Right ventricle myocardium inferior (tissue), 1 donor: ENCODE data around the gene MUC21. TPM values are rescaled to one million over a fixed set of nuclear protein-coding genes. Genes with fewer than 3 reads are reported as not detected.

Experiments
- ATAC-seq: fragments of 200-7000 bp; cut with Tn5 transposase; one replicate; pipeline ENCODE4 v1.9.1; 2020; ENCODE audit warnings: mild to moderate bottlenecking, moderate library complexity
- DNase-seq: peaks from one replicate; pipeline ENCODE4 v3.0.0; 2021; ENCODE audit errors: missing footprints
- intact Hi-C: fragments of 100-400 bp; cut with DNase I; formaldehyde crosslinking; loops from one replicate; pipeline ENCODE4 v1.11.0; 2022
- long read RNA-seq: library from polyadenylated mRNA; unstranded; transcript quantifications from one replicate; pipeline ENCODE4 v2.0.0, GENCODE V29; 2021
- total RNA-seq: library from RNA; stranded (reverse); fragmentation: NEBNext Ultra II Directional; extraction: Animal tissue kit (Norgen Biotek cat#: 25700); gene quantifications from one replicate; pipeline ENCODE4 v1.2.1, GENCODE V29; 2021
- donor health status: DM: no; HTN: yes; CAD: no; lungs with severe emphysema.

MUC21 gene
- not detected for total RNA-seq
- long read RNA-seq = 0 reads

DNA sequence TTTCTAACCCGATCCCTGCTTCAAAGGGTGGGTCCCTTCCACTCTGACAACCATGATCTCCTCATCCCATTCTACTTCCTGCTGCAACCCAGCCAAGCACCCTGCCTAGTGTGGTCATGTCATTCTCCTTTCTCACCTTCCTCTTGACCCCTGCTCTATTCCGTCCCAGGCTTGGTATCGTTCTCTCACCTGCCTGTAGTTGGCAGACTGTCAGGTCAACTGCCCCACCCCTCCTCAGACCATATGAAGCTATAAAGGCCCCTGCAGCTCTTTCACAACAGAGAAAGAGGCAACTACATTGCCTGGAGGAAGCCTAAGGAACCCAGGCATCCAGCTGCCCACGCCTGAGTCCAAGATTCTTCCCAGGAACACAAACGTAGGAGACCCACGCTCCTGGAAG lies at the start of gene MUC21:
TSS of gene MUC21 (plus strand) at position 280 of the 400 bp plus-strand sequence. CDS start 241 bp downstream, outside the sequence.
- ATAC-seq (no peak), DNase-seq (no peak)
- intact Hi-C loops = no loop called here

DNA sequence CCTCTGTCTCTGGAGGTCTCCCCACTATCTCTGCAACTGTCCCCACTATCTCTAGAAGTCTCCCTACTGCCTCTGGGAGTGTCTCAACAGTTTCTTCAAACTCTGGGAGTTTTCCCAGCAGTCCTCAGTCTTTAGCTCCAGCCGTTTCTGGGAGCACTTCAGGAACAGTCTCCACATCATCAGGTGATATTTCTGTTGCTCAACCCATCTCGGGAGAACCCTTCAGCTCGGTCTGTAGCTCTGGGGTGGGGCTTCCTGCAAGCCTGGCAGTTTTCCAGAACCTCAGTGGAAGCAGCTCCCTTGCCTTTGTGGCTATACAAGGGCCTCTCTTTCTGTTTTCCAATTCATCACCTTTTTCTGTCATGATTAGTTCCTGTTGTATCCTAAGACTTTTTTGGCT lies 48.5 kb upstream of the MUC21 start:
- intact Hi-C loops = no loop called here
- no peak for ATAC-seq
- no peak for DNase-seq

DNA sequence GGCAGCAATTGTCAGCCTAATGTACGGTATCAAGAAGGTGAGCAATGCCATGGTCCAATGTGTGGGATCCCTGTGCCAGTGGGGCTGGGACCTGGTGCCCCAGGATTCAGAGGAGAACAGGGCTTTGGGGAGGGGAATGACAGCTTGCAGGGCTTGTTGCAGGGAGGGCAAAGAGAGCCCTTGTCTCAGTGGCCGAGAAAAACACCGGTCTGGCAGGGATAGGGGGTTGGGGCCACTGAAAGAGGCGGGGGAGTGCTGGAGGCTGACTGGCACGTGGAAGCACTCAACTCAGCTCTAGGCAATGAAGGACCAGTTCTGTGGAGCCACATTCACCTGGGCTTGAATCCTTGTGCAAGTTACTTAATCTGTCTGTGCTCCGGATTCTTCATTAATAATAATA lies 46.3 kb upstream of the MUC21 start:
- ATAC-seq (no peak), DNase-seq (no peak)
- intact Hi-C loops = no loop called here

DNA sequence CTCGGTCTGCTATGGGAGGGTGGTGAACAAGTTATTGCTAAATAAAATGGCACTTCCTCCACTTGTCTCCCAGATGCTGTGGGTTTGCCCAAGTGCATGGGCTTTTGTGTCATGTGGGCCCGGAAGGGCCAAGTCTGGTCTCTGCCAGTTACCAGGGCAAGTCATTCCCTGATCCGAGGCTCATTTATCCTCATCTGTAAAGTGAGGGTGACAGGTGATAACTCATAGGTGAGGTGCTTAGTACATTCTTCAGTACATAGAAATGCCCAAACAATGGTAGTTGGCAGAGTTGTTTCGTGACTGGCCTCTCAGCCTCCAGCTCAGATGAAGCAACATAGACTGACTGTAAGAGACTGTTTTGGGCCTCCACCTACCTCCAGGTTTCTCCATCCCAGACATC lies 44.8 kb upstream of the MUC21 start:
- no peak for ATAC-seq
- intact Hi-C loops = no loop called here
- DNase-seq = no peak

DNA sequence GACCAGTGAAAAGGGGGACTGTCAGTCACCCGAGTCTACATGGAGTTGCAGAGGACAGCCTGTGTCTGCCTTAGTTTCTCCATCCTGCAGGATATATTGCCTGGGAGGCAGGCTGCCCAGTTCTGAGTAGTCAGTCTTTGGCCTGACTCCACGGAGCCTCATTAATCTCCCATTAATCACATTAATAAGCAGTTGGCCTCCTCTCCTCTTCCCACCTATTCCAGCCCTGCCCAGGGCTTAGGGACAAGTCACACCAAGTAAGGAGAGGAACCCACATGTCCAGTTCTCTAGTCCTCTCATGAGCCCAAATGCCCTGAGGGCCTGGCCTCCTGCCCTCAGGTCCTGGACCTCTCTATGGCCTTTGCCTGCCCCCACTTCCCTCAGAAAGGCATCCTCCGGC lies 44.0 kb upstream of the MUC21 start:
- ATAC-seq (no peak), DNase-seq (no peak)
- intact Hi-C loops = no loop called here

DNA sequence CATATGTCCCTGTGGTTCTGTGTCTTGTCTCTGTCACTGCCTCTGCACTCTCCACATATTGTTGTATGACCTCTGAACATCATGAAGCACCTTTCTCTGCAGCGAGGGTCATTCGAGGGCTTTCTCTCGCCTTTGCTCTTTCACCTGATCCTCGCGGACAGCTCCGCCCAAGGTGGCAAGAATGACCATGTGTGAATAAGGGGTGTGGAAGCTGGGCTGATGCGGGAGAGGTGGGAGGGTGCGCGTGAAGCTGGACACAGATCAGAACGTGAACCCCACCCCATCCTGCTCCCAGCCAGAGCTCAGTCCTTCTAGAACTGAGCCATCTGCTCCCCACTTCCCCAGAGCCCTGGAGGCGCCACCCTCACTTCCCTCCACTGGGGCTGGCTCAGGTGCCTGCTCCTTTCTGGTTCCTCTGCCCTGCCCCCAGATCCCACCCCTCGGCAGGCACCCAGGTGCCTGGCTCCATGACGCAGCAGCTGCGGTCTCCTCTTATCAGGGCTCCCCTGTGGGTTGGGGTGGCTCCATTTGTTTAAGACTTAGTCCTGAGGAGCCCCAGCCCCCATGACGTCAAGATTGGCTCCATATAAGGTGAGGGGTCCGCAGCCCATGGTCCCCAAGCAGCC lies 43.0 kb upstream of the MUC21 start, which contains the start of gene MUCL3:
TSS of gene MUCL3 (plus strand) at position 613 of the 626 bp plus-strand sequence. CDS start 27 bp downstream, outside the sequence.
- ATAC-seq = no peak
- DNase-seq = no peak
- intact Hi-C loops = loop anchor here (5.0 kb wide), 1 partner anchor 102 kb away; no protein-coding TSS in a partner anchor

DNA sequence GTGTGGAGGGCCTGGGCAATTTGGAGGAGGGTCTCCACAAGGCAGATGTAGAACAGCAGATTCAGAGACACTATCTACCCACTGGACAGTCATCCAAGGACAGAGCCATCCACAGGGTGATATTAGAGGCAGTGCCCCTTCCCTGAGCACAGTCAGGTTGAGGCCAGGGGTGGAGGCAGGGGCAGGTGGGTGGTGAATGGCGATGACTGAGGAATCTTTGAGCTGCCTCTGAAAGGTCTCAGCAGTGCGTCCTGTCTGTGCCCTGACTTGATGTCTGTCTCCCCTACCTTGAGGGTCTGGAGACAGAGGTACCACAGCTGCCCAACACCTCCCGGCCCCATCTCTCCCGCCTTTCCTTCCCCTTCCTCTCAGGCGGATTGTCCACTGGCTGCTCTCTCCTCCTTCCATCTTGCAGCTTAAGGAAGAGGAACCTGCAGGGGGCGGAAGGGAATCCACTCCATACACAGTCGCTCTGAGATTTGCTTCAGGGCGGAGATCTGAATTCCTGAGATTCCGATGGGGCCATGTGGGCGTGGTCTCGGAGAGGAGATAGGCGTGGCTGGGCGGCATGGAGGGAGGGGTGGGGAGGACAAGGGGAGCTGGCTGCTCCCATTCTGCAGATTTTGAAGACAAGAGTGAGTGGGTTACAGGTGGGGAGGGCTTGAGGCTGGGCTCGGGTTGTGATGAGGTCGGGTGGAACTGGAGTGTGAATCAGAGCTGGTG lies 41.0 kb upstream of the MUC21 start:
- intact Hi-C loops = loop anchor here (5.0 kb wide), 1 partner anchor 100 kb away; no protein-coding TSS in a partner anchor
- ATAC-seq = peak; percentile 79
- DNase-seq = peak; percentile 85

DNA sequence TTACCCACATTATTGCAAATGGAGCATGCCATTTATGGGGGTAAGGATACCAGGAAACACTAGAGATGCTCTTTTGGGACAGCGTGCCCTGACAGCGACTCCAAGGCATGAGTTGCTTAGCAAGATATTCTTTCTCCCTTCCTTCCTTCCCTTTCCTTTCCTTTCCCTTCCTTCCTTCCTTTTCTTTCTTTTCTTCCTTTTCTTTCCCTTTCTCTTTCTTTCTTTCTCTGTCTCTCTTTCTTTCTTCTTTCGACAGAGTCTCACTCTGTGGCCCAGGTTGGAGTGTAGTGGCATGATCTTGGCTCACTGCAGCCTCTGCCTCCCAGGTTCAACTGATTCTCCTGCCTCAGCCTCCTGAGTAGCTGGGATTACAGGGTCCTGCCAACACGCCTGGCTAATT lies 39.5 kb upstream of the MUC21 start:
- DNase-seq = no peak
- ATAC-seq = no peak
- intact Hi-C loops = loop anchor here (5.0 kb wide), 1 partner anchor 98 kb away; no protein-coding TSS in a partner anchor

DNA sequence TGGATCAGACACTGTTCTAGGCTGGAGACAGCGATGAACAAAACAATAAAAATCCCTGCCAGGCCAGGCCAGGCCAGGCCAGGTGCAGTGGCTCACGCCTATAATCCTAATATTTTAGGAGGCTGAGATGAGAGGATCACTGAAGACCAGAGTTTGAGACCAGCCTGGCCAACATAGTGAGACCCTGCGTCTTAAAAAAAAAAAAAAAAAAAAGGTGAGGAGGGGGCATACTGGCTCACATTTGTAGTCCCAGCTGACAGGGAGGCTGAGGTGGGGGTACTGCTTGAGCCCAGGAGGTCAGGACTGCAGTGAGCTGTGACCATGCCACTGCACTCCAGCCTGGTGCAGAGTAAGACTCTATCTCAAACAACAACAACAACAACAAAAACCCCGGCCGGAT lies 38.2 kb upstream of the MUC21 start:
- intact Hi-C loops = no loop called here
- no peak for ATAC-seq
- DNase-seq = no peak

DNA sequence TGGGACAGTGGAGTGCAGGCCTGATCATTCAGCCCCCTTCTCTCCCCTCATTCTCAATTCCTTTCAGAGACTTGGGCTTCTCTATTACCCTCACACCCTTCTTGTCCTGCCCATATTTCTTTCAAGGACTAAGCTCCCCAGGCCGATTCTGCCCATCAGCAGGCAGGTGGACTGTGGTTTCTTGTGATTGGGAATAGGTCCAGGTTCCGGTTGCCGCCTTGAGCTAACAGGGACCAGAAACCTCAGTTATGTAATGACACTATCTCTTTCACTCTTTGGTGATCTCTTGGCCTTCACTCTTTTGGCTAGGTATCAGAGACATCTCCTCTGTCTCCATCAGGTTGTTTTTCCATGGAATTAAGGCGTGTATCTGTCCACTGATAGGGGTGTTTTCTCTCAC lies 36.3 kb upstream of the MUC21 start:
- intact Hi-C loops = no loop called here
- ATAC-seq (no peak), DNase-seq (no peak)

DNA sequence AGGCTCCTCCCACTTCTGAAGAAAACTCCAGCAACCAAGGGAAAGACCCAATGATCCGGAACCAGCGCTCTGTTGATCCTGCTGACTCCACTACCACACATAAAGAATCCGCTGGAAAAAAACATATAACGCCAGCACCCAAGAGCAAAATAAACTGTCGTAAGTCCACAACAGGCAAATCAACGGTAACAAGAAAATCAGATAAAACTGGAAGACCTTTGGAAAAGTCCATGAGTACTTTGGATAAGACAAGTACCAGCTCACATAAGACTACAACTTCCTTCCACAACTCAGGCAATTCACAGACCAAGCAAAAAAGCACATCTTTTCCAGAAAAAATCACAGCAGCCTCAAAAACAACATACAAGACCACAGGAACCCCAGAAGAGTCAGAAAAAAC lies 34.7 kb upstream of the MUC21 start:
- intact Hi-C loops = no loop called here
- DNase-seq (no peak), ATAC-seq (no peak)

DNA sequence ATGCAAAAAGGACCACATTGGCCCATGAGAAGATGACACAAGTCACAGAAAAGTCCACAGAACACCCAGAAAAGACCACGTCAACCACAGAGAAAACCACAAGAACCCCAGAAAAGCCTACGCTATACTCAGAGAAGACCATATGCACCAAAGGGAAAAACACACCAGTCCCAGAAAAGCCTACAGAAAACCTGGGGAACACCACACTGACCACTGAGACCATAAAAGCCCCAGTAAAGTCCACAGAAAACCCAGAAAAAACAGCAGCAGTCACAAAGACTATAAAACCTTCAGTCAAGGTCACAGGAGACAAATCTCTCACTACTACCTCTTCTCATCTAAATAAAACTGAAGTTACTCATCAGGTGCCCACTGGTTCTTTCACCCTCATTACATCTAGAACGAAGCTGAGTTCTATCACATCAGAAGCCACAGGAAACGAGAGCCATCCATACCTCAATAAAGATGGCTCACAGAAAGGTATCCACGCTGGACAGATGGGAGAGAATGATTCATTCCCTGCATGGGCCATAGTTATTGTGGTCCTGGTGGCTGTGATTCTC lies 31.5 kb upstream of the MUC21 start:
- intact Hi-C loops = no loop called here
- DNase-seq = no peak

DNA sequence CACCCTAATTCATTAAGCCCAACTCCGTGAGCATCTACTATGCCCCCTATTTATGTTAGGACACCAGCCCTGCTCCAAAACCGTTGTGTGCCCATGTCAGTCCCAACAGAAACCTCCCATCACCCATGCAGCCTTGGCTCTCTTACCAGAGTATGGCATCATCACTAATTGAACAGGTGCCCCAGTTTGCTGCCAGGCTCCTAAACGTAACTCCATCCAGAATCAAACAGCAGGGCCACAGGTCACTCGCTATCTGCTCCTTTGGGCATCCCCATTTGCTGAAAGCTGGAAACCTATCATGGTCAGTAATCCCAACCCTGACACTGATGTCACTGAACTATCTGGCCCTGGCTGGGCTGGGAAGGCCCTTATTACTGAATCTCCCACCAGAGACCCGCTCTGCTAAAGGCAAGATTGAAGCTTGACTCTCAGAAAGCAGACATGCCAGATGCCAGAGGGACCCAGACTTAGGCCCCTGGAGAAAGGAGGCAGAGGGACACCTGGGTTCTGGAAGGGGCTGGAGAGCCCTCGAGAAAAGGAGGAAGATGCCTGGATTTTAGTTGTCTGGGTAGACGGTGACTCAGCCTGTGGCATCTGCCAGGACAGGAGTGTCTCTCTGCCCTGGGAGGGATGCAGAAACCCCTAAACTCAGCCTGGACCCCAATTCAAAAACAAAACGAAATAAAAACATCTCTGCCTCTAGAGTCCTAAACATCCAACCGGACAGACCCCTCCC lies 28.7 kb upstream of the MUC21 start:
- DNase-seq (no peak), ATAC-seq (no peak)
- intact Hi-C loops = no loop called here

More for the DNA sequence above, 31.5 kb upstream of the MUC21 start:
- no peak for ATAC-seq

DNA sequence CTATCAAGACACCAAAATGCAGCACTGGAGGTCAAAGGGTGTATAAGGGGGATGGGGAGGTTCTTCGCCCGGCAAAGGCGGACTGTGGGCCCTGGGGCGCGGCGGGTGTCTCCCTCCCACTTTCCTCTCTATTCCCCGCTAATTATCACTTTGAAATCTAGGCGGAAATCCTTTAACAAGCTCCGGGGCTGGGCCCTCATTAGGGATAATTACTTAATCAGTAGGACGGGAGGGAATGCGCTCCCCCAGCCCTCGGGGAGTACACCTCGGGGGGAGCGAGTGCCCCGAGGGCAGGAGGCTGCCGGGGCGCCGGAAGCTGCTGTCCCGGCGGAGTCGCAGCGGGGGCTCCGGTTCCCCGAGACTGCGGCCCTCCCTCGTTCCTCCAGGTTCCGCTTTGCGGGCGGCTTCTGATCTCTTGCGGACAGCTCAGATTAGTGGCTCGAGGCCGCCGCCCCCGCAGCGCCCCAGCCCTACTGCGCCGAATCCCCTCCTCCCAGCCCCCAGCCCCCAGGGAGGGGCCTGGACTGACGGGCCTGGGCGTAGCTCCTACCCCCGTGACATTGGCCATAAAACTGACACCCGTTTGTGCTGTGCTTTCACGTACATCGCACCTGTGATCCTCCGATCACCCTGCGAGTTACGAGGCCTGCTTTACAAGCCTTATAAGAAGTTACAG lies 28.0 kb upstream of the MUC21 start:
- DNase-seq (peak; percentile 82), ATAC-seq (peak; percentile 89)
- intact Hi-C loops = no loop called here

DNA sequence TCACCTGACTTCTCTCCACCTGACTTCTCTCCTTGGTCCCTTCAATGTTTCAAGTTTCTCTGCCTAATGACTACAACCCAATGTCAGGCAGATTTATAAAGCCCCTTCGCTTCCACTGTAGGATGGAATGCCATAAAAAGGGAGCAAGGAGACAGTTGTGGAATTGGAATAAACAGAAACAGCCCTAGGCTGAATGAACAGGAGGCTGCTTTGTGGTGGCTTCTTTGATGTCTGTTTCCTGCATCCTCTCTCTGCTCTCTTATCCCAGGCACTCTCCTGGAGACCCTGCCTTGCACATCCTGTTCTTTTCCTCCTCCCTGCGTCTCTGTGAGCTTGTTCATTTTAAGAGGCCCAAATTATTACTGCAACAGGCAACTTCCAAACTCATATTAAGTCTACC lies 25.8 kb upstream of the MUC21 start:
- no peak for DNase-seq
- ATAC-seq = no peak
- intact Hi-C loops = no loop called here

DNA sequence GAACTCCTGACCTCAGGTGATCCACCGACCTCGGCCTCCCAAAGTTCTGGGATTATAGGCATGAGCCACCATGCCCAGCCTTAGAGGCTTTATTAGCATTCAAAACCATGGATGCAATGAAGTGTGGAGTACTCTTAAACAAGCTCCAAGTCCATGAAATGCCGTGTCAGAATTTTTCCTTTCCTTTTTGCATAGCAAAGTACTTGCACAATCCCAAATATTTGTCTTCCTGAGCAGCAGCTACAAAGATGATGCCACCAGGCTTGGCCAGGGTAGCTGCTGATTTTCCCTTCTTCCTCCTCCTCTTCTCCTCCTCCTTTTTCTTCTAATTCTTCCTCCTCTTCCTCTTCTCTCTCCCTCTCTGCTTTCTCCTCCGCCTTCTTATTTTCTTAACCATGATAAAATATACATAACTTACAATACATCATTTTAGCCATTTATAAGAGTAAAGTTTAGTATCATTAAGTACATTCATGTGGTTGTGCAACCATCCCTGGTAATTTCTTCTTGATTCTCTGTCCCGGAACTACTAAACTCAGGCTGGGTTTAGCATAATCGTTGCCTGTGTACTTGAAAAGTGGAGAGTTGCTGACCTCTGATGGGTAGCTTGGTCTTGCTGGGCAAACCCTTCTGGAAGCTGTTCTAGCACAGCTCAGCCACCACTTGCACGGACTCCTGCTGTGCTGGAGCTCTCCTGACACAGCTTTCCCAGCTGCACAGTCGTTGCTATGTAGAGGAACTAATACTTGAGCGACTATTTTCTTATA lies 22.4 kb upstream of the MUC21 start:
- ATAC-seq = no peak
- no peak for DNase-seq
- intact Hi-C loops = no loop called here

DNA sequence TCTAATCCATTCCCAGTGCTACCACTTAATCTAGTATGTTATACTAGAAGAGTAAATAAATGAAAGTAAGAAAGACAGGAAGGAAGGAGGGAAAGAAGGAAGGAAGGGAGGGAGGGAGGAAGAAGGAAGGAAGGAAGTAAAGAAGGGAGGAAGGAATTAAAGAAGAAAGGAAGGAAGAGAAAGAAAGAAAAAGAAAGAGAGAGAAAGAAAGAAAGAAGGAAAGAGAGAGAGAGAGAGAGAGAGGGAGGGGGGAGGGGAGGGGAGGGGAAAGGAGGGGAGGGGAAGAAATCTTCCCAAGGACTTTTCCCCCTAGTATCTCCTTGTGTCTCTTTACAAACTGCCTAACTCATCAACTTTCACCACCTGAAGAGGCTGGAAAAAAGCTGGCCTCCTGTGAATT lies 20.8 kb upstream of the MUC21 start:
- no peak for ATAC-seq
- DNase-seq = no peak
- intact Hi-C loops = no loop called here

DNA sequence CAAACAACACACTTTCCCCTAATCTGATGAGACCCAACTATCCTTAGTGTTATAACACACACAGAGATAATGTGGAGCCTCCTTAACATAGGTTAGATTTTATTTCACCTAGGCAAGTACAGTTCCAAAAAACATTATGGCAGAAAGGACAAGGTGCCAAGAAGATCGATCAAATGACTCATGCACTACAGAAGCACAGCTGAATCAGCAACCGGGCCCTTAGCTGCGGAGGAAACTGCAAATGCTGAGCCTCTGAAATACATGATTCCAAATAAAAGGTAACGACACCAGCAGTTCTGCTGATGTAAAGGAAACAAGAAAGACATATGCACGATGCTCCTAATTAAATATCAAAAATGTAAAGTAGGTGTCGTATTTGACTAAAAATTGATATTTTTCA lies 19.9 kb upstream of the MUC21 start:
- no peak for DNase-seq
- ATAC-seq = no peak
- intact Hi-C loops = no loop called here
